PFSK-1 (cell line): Measurements from ENCODE around the gene FGA.

Experiments
- FOXP2 ChIP-seq: optimal IDR thresholded peaks from 2 replicates; pipeline ENCODE3; 2011; ENCODE audit warnings: borderline replicate concordance, control low read depth, inconsistent platforms; ENCODE audit not compliant: insufficient read depth; ENCODE audit errors: extremely low read length, extremely low read depth
- POLR2AphosphoS5 ChIP-seq: IDR thresholded peaks from 2 replicates; pipeline ENCODE4 v1.6.1; 2012; ENCODE audit warnings: low read depth, mild to moderate bottlenecking, control low read depth, low read length, moderate library complexity
- REST ChIP-seq, 2 experiments: IDR thresholded peaks; 2 replicates each; pipeline versions ENCODE4 v1.6.1 to v1.8.0; 2011 to 2012; ENCODE audit warnings: low read depth in 2 of 2, low read length in 2 of 2, control low read depth in 1 of 2, inconsistent platforms in 1 of 2, mild to moderate bottlenecking in 1 of 2, moderate library complexity in 1 of 2; ENCODE audit not compliant: insufficient read depth in 1 of 2
- SIN3A ChIP-seq: IDR thresholded peaks from 2 replicates; pipeline ENCODE4 v1.6.1; 2012; ENCODE audit warnings: mild to moderate bottlenecking, low read length, moderate library complexity, borderline replicate concordance; ENCODE audit not compliant: insufficient read depth
- TAF1 ChIP-seq: IDR thresholded peaks from 2 replicates; pipeline ENCODE4 v1.6.1; 2012; ENCODE audit warnings: low read length, control low read depth, borderline replicate concordance; ENCODE audit not compliant: insufficient read depth

Gene FGA

DNA sequence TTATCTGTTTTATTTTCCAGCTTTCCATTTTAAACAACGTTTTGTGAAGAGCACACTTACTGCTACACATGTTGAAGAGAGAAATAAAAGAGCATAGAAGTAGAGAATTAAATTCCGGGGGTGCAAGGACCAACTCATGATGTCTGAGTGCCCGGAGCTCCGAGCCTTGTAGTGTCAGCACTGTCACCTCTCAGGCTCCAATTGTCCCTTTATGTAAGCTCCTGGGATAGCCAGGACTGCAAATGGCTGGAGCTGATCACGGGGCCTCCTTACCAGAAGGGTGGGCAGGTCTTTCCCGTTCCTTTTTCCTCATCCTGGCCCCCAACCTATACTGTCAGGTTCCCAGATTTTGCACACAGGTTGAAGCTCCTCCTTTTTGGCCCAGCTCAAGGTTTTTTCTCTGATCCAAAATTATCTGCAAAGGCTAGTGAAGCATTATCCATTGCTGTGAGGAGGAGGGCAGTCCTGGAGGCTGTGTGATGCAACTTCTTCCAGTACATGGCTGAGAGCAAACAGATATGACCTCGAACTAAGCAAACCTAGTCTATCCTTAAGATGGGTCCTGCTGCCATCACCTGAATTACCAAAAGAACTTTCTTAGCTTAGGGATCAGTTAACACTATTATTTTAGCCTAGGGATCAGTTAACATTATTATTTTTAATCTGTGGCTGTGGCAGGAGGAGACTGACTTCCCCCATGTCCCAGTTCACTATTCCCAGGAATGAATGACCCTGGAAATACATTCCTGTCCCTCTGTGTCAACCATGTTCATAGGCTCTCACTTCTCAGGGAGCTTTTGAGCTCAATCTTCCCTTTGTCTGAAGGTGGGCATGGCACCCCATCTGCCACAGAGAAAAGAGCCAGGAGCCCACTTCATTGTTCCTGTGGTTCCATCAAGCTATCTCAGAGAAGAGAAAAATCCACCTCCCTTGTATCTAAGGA is 22.2 kb upstream of the FGA start, which contains the start of gene FGG:
FGG (minus strand) TSS at position 185 of the 943 bp plus-strand sequence; CDS start at position 138, 47 bp downstream.
- TF ChIP-seq POLR2AphosphoS5 (no peak), REST (IDR thresholded peaks at IDR 0.05; ENCODE audit: insufficient read depth in 1 of 2, low read depth in 2 of 2, low read length in 2 of 2) (no peak), SIN3A (no peak), TAF1 (no peak), FOXP2 (no peak)

- TF ChIP-seq SIN3A (no peak), POLR2AphosphoS5 (no peak), REST (IDR thresholded peaks at IDR 0.05; ENCODE audit: insufficient read depth in 1 of 2, low read depth in 2 of 2, low read length in 2 of 2) (no peak), TAF1 (no peak), FOXP2 (no peak)
Measured at GRCh38 chr4:154611833-154612232, 21.3 kb upstream of the FGA start.

- no peak for TF ChIP-seq REST (IDR thresholded peaks at IDR 0.05; ENCODE audit: insufficient read depth in 1 of 2, low read depth in 2 of 2, low read length in 2 of 2)
- TF ChIP-seq SIN3A = no peak
- no peak for TF ChIP-seq FOXP2
- TF ChIP-seq POLR2AphosphoS5 = no peak
Measured at GRCh38 chr4:154610582-154610981, 20.0 kb upstream of the FGA start.

DNA sequence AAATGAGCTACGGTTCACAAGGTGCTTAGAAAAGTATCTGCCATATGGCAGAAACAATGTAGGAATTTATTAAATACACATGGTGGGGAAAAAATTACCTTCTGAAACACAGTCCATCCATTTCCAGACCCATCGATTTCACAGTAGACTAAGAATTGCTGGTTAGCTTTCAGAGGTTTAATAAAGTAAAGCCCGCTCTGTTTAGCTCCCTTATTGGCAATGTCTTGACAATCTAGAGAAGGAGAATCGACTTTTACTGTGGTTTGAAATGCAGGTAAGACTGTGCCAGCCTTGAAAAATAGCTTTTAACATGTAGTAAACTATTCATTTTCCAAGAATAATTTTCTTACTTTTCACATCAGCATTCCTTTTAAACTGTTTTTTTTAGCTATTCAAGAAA is 19.0 kb upstream of the FGA start:
- TF ChIP-seq TAF1 (no peak), REST (IDR thresholded peaks at IDR 0.05; ENCODE audit: insufficient read depth in 1 of 2, low read depth in 2 of 2, low read length in 2 of 2) (no peak), FOXP2 (no peak)
